GM12878 (cell line): Measurements from ENCODE around the gene CABYR. TPM values are rescaled to one million over a fixed set of nuclear protein-coding genes. Genes with fewer than 3 reads are reported as not detected.

ENCODE experiments used
- ATAC-seq: fragments of 200-7000 bp; cut with Tn5 transposase; 3 replicates; pipeline ENCODE4 v1.9.1; 2020; ENCODE audit warnings: mild to moderate bottlenecking, moderate library complexity
- BruUV-seq: library from RNA; stranded (reverse); fragments of 400-500 nt; replicated peaks from 2 replicates; lab custom pipeline; 2021; lab: Mats Ljungman, UMichigan
- CTCF ChIA-PET: fragments of 300-600 bp; sonication (Branson Sonifier 250); formaldehyde crosslinking; extraction: SDS; loops from one replicate; lab custom pipeline; 2021; ENCODE audit warnings: inconsistent platforms; lab: Yijun Ruan, JAX
- POLR2A ChIA-PET: fragments of 350-600 bp; formaldehyde crosslinking; extraction: SDS; loops from one replicate; lab custom pipeline; 2021; ENCODE audit warnings: inconsistent platforms; lab: Charles Lee
- RAD21 ChIA-PET: fragments of 300-600 bp; sonication (Branson Sonifier 250); formaldehyde crosslinking; loops from one replicate; lab custom pipeline; 2023; ENCODE audit warnings: antibody characterized with exemption; ENCODE audit not compliant: unreplicated experiment; lab: Charles Lee
- SMC1A ChIA-PET: fragments of 300-600 bp; sonication (Branson Sonifier 250); formaldehyde crosslinking; loops from one replicate; lab custom pipeline; 2023; ENCODE audit not compliant: unreplicated experiment, uncharacterized antibody; lab: Charles Lee
- DNase-seq: peaks from one replicate; pipeline ENCODE4 v3.0.0-alpha.2; 2011; ENCODE audit warnings: low read depth, low spot score
- FAIRE-seq: peaks from 3 replicates; lab custom pipeline; 2011; peaks lifted over from hg19 to GRCh38; lab: Jason Lieb, UNC
- H2AFZ ChIP-seq: 2 replicates; pipeline ENCODE4 v1.6.0; 2011; ENCODE audit warnings: low read depth, low read length, control low read depth; ENCODE audit not compliant: control insufficient read depth
- H3K27ac ChIP-seq: 2 replicates; pipeline ENCODE4 v1.5.1; 2011; ENCODE audit warnings: control low read depth; ENCODE audit not compliant: control insufficient read depth, insufficient read depth
- H3K27me3 ChIP-seq, 2 experiments: replicated peaks in 1 of 2; 2 replicates each; pipeline versions ENCODE4 v1.6.0 to v1.6.1; 2011; ENCODE audit warnings: low read length in 1 of 2; ENCODE audit not compliant: control insufficient read depth in 2 of 2, insufficient read depth in 2 of 2
- H3K36me3 ChIP-seq, 2 experiments: 2 replicates each; pipeline ENCODE4 v1.5.1; 2011; ENCODE audit warnings: low read length in 1 of 2; ENCODE audit not compliant: control insufficient read depth in 2 of 2, insufficient read depth in 2 of 2
- H3K4me1 ChIP-seq: 2 replicates; pipeline ENCODE4 v1.6.1; 2011; ENCODE audit warnings: mild to moderate bottlenecking, low read length, moderate library complexity, mixed read lengths; ENCODE audit not compliant: control insufficient read depth, insufficient read depth
- H3K4me2 ChIP-seq: 2 replicates; pipeline ENCODE4 v1.6.0; 2011; ENCODE audit warnings: control low read depth; ENCODE audit not compliant: control insufficient read depth, insufficient read depth
- H3K4me3 ChIP-seq: fragments of 200-600 bp; sonication (generic); 2 replicates; pipeline ENCODE4 v1.5.1; 2016
- H3K79me2 ChIP-seq: 2 replicates; pipeline ENCODE4 v1.6.0; 2011; ENCODE audit warnings: low read length; ENCODE audit not compliant: control insufficient read depth, insufficient read depth
- H3K9ac ChIP-seq: 2 replicates; pipeline ENCODE4 v1.8.0; 2011; ENCODE audit warnings: low read length, control low read depth, mixed read lengths; ENCODE audit not compliant: control insufficient read depth, insufficient read depth
- H3K9me3 ChIP-seq: replicated peaks from 3 replicates; pipeline ENCODE4 v1.5.1; 2011; ENCODE audit warnings: mild to moderate bottlenecking, low read length; ENCODE audit not compliant: control insufficient read depth, insufficient read depth
- H4K20me1 ChIP-seq: 2 replicates; pipeline ENCODE4 v1.6.0; 2011; ENCODE audit not compliant: control insufficient read depth, insufficient read depth
- BRCA1 ChIP-seq: IDR thresholded peaks from 2 replicates; pipeline ENCODE4 v1.6.1; 2011; ENCODE audit warnings: low read depth, low read length, improper control_type of control experiment
- CBX5 ChIP-seq: sonication (generic); IDR thresholded peaks from 2 replicates; pipeline ENCODE4 v1.6.1; 2016; ENCODE audit warnings: low read depth, moderate library complexity, mild to moderate bottlenecking, inconsistent platforms
- EED ChIP-seq: sonication (generic); IDR thresholded peaks from 2 replicates; pipeline ENCODE4 v1.6.1; 2016; ENCODE audit warnings: antibody characterized with exemption, low read depth
- ETV6 ChIP-seq, 2 experiments: fragments of 450-650 bp in 1 of 2; IDR thresholded peaks in 1 of 2; conservative IDR thresholded peaks in 1 of 2; 2 replicates each; pipeline ENCODE4 v1.6.1; 2014; ENCODE audit warnings: antibody characterized with exemption in 1 of 2, borderline replicate concordance in 1 of 2, low read depth in 1 of 2, mild to moderate bottlenecking in 1 of 2, moderate library complexity in 1 of 2
- FOXM1 ChIP-seq: IDR thresholded peaks from 2 replicates; pipeline ENCODE4 v1.6.1; 2012; ENCODE audit warnings: low read depth, mild to moderate bottlenecking, inconsistent platforms, low read length, moderate library complexity
- KLF5 ChIP-seq: fragments of 450-650 bp; IDR thresholded peaks from 2 replicates; pipeline ENCODE4 v1.6.1; 2014; ENCODE audit warnings: mild to moderate bottlenecking; ENCODE audit not compliant: partially characterized antibody
- NR2C2 ChIP-seq: IDR thresholded peaks from 2 replicates; pipeline ENCODE4 v1.6.1; 2011; ENCODE audit warnings: borderline replicate concordance, low read depth; ENCODE audit not compliant: control insufficient read depth, insufficient read length
- POLR2AphosphoS2 ChIP-seq: IDR thresholded peaks from 2 replicates; pipeline ENCODE4 v1.6.1; 2011; ENCODE audit warnings: low read depth, mild to moderate bottlenecking, low read length, improper control_type of control experiment, moderate library complexity
- SUZ12 ChIP-seq: fragments of 200-600 bp; sonication (generic); IDR thresholded peaks from one replicate; pipeline ENCODE4 v1.6.1; 2018; ENCODE audit warnings: antibody characterized with exemption, mild to moderate bottlenecking; ENCODE audit not compliant: unreplicated experiment
- USF1 ChIP-seq: IDR thresholded peaks from 2 replicates; pipeline ENCODE4 v1.6.1; 2011; ENCODE audit warnings: borderline replicate concordance, low read depth, mild to moderate bottlenecking, moderate library complexity, mixed read lengths, low read length; ENCODE audit not compliant: insufficient read depth; ENCODE audit errors: extremely low read length
- WGBS: methylation state at CpG from one replicate; pipeline ENCODE4 v1.1.6; 2016; ENCODE audit warnings: low lambda C conversion rate; ENCODE audit not compliant: insufficient replicate concordance, insufficient coverage; ENCODE audit errors: missing lambda C conversion rate; 5-methylcytosine and 5-hydroxymethylcytosine counted together
- in situ Hi-C: fragments of 300-500 bp; cut with MboI; formaldehyde crosslinking; loops from 9 replicates; pipeline ENCODE4 v1.14.3; 2018; ENCODE audit warnings: mixed read lengths
- intact Hi-C: fragments of 100-400 bp; cut with micrococcal nuclease; formaldehyde crosslinking; loops from one replicate; pipeline ENCODE4 v1.14.2; 2022; ENCODE audit not compliant: unreplicated experiment
- polyA plus RNA-seq, 11 experiments: library from polyadenylated mRNA; depleted of rRNA in 4 of 11; unstranded in 6 of 11; stranded (reverse) in 5 of 11; fragments of >200 nt; fragmentation: Nextera tagmentation in 4 of 11; fragmentation: Illumina TruSeq in 1 of 11; extraction: Ambion mirVana in 4 of 11; extraction: Trizol in 1 of 11; gene quantifications; 1 replicate in 1 of 11; 2 replicates in 10 of 11; pipeline versions ENCODE4 v1.2.1 to v1.2.3, GENCODE V29; 2011 to 2016; ENCODE audit warnings: inconsistent platforms in 2 of 11, missing spikeins in 2 of 11, low read depth in 1 of 11
- total RNA-seq, 4 experiments: library from RNA; depleted of rRNA in 3 of 4; stranded (reverse); fragments of >200 nt in 3 of 4; fragmentation: Illumina TruSeq in 1 of 4; extraction: Trizol in 1 of 4; gene quantifications; 2 replicates each; pipeline versions ENCODE4 v1.2.1 to v1.2.3, GENCODE V29; 2013 to 2021
- TF ChIP-seq, protein P1 (sequence below): IDR thresholded peaks from 2 replicates; pipeline ENCODE4 v1.6.1; 2012; ENCODE audit warnings: low read depth, low read length, improper control_type of control experiment
- TF ChIP-seq, protein P2 (sequence below): IDR thresholded peaks from 2 replicates; pipeline ENCODE4 v1.6.1; 2012; ENCODE audit warnings: mild to moderate bottlenecking, low read depth, low read length
- TF ChIP-seq, protein P3 (sequence below): fragments of 450-650 bp; IDR thresholded peaks from 2 replicates; pipeline ENCODE4 v1.6.1; 2017; ENCODE audit warnings: antibody characterized with exemption, mild to moderate bottlenecking, moderate library complexity

Gene CABYR
- total and polyA plus RNA-seq, 10 of the 15 experiments (the other 5 are each of a cell fraction or from before 2014, with no cell fraction given) = 0.29 to 2.8 (median 1.7) TPM

GRCh38 chr18:24103320-24104021 is 35.4 kb upstream of the CABYR start:
- Histone ChIP-seq H3K4me2 (no peak overlapping the region), H3K79me2 (no peaks in the 10 kb centered on the region), H3K4me1 (no peaks in the 10 kb centered on the region), H2AFZ (no peak overlapping the region), H3K27ac (no peak overlapping the region), H3K9ac (no peak overlapping the region), H4K20me1 (no peaks in the 10 kb centered on the region), H3K36me3 (peaks cover 2 to 4% of the 10 kb centered on the region in 2 experiments; a peak in 3 of 4 replicates), H3K9me3 (no peaks in the 10 kb centered on the region), H3K4me3 (no peak overlapping the region), H3K27me3 (no peaks in the 10 kb centered on the region)
- RAD21 ChIA-PET = no interaction called here
- DNase-seq (no peak), FAIRE-seq (no peak), ATAC-seq (no peak)
- SMC1A ChIA-PET = interaction anchor here (1.1 kb wide), 1 partner anchor 14 kb away, joined by 4 read pairs; no protein-coding TSS in a partner anchor
- in situ Hi-C loops (no loop called here), intact Hi-C loops (no loop called here)
- 80% methylated on average over 5 of the region's 6 CpGs for WGBS
- no TSS peak for BruUV-seq
- POLR2A ChIA-PET = no interaction called here
- CTCF ChIA-PET = interaction anchor here (0.7 kb wide), 1 partner anchor 200 kb away, joined by 3 read pairs; no protein-coding TSS in a partner anchor
- TF ChIP-seq, protein P1, sequence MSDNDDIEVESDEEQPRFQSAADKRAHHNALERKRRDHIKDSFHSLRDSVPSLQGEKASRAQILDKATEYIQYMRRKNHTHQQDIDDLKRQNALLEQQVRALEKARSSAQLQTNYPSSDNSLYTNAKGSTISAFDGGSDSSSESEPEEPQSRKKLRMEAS = no peak
- no peak for TF ChIP-seq FOXM1
- TF ChIP-seq, protein P2, sequence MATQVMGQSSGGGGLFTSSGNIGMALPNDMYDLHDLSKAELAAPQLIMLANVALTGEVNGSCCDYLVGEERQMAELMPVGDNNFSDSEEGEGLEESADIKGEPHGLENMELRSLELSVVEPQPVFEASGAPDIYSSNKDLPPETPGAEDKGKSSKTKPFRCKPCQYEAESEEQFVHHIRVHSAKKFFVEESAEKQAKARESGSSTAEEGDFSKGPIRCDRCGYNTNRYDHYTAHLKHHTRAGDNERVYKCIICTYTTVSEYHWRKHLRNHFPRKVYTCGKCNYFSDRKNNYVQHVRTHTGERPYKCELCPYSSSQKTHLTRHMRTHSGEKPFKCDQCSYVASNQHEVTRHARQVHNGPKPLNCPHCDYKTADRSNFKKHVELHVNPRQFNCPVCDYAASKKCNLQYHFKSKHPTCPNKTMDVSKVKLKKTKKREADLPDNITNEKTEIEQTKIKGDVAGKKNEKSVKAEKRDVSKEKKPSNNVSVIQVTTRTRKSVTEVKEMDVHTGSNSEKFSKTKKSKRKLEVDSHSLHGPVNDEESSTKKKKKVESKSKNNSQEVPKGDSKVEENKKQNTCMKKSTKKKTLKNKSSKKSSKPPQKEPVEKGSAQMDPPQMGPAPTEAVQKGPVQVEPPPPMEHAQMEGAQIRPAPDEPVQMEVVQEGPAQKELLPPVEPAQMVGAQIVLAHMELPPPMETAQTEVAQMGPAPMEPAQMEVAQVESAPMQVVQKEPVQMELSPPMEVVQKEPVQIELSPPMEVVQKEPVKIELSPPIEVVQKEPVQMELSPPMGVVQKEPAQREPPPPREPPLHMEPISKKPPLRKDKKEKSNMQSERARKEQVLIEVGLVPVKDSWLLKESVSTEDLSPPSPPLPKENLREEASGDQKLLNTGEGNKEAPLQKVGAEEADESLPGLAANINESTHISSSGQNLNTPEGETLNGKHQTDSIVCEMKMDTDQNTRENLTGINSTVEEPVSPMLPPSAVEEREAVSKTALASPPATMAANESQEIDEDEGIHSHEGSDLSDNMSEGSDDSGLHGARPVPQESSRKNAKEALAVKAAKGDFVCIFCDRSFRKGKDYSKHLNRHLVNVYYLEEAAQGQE = no peak
- no peak for TF ChIP-seq BRCA1
- TF ChIP-seq EED = no peak
- no peak for TF ChIP-seq USF1
- TF ChIP-seq SUZ12 = no peak
- no peak for TF ChIP-seq NR2C2
- TF ChIP-seq ETV6 (conservative IDR thresholded peaks at IDR 0.05 in 1 of 2, IDR thresholded peaks at IDR 0.05 in 1 of 2; ENCODE audit: borderline replicate concordance in 1 of 2, low read depth in 1 of 2) = no peak
- TF ChIP-seq KLF5 = no peak
- TF ChIP-seq POLR2AphosphoS2 = no peak
- TF ChIP-seq, protein P3, sequence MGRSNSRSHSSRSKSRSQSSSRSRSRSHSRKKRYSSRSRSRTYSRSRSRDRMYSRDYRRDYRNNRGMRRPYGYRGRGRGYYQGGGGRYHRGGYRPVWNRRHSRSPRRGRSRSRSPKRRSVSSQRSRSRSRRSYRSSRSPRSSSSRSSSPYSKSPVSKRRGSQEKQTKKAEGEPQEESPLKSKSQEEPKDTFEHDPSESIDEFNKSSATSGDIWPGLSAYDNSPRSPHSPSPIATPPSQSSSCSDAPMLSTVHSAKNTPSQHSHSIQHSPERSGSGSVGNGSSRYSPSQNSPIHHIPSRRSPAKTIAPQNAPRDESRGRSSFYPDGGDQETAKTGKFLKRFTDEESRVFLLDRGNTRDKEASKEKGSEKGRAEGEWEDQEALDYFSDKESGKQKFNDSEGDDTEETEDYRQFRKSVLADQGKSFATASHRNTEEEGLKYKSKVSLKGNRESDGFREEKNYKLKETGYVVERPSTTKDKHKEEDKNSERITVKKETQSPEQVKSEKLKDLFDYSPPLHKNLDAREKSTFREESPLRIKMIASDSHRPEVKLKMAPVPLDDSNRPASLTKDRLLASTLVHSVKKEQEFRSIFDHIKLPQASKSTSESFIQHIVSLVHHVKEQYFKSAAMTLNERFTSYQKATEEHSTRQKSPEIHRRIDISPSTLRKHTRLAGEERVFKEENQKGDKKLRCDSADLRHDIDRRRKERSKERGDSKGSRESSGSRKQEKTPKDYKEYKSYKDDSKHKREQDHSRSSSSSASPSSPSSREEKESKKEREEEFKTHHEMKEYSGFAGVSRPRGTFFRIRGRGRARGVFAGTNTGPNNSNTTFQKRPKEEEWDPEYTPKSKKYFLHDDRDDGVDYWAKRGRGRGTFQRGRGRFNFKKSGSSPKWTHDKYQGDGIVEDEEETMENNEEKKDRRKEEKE = no peak
- no peak for TF ChIP-seq CBX5
